GM10266 (cell line): Measurements from ENCODE around the gene HDAC6.
A peak's percentile ranks its signal among the peaks of the same experiment; 100 is the strongest.

ENCODE experiments used
- DNase-seq: peaks from one replicate; pipeline ENCODE4 v3.0.0; 2012; ENCODE audit errors: extremely low spot score
- TF ChIP-seq, protein P1 (sequence below): IDR thresholded peaks from 2 replicates; pipeline ENCODE4 v1.5.1; 2012; ENCODE audit warnings: mild to moderate bottlenecking, low read depth; ENCODE audit not compliant: control insufficient read depth, insufficient read depth; ENCODE audit errors: missing control alignments

Gene HDAC6

DNA sequence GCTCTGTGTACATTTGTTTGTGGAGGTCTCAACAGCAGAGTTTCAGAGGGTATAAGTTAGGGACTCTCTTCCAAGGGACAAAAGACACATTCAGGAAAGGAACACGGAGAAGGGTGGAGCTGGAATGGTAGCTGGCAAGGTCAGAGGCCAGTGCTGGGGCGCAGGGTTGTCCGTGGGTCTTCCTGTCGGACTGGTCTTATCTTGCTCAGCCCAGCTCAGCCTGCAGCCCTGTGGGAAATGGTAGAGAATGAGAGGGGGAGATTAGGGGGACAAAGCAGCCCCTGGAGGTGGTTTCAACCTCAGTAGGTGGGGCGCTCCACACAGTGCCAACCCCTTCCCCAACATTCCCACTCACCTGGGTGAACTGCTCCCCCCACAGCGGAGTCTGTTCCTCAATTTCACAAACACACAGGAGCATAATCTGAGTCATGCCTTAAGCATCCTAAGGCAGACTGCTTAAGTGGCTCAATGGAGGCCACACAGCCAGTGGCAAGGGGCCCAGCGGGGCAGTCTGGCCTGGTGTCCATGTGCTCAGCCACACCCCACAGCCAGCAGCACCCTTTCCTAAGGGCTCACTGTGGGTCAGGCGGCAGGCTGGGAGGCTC, 6.9 kb upstream of the HDAC6 start:
- TF ChIP-seq, protein P1, sequence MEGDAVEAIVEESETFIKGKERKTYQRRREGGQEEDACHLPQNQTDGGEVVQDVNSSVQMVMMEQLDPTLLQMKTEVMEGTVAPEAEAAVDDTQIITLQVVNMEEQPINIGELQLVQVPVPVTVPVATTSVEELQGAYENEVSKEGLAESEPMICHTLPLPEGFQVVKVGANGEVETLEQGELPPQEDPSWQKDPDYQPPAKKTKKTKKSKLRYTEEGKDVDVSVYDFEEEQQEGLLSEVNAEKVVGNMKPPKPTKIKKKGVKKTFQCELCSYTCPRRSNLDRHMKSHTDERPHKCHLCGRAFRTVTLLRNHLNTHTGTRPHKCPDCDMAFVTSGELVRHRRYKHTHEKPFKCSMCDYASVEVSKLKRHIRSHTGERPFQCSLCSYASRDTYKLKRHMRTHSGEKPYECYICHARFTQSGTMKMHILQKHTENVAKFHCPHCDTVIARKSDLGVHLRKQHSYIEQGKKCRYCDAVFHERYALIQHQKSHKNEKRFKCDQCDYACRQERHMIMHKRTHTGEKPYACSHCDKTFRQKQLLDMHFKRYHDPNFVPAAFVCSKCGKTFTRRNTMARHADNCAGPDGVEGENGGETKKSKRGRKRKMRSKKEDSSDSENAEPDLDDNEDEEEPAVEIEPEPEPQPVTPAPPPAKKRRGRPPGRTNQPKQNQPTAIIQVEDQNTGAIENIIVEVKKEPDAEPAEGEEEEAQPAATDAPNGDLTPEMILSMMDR, result no peak
- DNase-seq, result no peak

DNA sequence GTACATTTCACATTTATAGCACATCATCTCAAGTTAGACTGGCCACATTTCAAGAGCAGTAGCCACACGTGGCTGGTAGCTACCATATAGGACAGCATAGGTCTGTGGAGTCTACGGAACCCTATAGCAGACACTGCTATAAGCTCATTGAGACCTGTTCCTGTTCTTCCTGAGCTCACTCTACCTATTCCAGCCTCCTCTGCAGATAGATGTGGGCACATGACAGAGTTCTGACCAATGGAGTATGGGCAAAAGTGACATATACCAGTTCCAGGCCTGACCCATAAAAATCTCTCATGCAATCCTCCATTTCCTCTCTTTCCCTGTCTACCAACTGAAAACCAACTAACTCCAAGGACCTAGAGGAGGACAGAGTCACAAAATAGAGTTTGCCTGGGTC, 3.5 kb upstream of the HDAC6 start:
- TF ChIP-seq, protein P1, result no peak
- DNase-seq, result no peak

DNA sequence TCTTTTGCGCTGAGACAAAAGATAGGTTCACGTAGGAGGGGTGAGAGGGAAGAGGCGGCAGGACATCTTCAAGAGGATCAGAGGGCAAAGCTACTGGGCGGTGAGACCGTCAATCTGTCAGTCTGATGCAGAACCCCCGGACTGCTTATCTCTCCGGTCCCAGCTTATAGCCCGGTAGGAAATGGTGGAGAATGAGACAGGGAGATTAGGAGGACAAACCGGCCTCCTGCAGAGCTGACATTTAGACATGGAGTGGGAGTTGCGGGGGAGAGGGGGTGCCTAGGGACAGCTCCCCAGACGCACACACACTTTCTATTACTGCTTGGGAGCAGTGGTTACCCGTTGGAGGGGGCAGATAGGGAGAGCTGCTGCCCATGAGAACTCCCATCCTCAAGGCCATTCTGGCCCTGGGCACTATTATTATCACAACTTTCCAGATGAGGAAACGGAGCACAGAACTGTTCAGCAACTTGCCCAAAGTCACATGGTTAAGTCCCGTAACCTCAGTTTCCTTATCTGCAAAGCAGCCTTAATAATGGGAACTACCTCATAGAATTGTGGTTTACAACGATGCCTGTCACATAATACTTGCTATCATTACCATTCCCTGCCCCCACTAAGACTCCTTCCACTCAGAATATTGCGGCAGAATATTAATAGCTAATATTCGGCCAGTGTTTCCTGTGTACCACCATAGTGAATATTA, 1.1 kb upstream of the HDAC6 start:
- no peak for DNase-seq

DNA sequence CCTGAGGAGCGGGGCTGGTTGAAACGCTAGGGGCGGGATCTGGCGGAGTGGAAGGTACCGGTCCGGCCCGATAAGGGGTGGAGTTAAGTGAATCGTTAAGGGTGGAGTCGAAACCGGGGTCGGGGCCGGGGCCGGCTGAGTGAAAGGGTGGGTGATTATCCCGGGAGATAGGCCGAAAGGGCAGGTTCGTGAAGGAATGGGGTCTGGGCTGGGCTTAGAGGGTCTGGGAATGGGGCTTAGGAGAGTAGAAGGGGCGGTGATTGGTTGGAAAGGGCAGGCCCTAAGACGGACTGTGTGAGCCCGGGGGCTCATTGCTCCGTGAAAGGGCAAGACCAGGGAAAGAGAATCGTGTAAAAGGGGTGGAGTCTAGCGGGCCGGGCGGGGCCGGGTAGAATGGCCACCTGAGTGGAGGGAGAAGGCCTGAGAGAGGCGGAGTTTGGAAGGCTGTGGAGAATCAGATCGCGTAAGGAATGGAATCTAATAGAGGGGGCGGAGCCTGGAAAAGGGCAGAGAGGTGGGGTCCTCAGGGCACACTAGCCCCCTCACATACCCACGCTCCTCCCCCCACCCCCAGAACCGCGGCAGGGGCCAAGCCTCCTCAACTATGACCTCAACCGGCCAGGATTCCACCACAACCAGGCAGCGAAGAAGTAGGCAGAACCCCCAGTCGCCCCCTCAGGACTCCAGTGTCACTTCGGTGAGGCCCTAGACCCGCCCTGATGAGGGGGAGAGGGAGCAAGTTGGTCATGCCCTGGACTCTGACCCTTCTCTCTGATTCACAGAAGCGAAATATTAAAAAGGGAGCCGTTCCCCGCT, 430 bp downstream of the HDAC6 start:
- DNase-seq, result peak; percentile 59
- TF ChIP-seq, protein P1, result no peak

More for the DNA sequence above, 1.1 kb upstream of the HDAC6 start:
- TF ChIP-seq, protein P1, result no peak

DNA sequence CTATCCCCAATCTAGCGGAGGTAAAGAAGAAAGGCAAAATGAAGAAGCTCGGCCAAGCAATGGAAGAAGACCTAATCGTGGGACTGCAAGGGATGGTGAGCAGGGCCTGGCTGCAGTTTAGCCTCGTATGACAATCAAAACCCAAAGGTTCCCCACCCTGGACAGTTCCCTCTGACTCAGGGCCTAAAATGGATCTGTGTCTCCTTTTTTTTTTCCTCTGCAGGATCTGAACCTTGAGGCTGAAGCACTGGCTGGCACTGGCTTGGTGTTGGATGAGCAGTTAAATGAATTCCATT, 986 bp downstream of the HDAC6 start:
- TF ChIP-seq, protein P1, result no peak
- DNase-seq, result no peak

DNA sequence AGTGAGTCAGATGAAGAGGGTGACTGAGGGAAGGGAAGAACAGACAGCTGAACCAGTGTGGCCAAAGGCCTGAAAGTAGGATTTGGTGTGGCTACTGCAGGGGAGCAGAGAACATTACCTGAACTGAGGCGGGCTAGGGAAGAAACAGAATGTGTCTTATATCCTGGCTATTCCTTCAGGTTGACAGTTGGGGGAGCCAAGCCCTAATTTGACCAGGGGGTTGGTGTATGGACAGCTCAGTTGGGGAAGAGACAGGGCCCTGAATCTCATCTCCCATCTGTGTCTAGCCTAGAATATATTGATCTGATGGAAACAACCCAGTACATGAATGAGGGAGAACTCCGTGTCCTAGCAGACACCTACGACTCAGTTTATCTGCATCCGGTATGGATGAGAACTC, 4.2 kb downstream of the HDAC6 start:
- TF ChIP-seq, protein P1, result no peak

DNA sequence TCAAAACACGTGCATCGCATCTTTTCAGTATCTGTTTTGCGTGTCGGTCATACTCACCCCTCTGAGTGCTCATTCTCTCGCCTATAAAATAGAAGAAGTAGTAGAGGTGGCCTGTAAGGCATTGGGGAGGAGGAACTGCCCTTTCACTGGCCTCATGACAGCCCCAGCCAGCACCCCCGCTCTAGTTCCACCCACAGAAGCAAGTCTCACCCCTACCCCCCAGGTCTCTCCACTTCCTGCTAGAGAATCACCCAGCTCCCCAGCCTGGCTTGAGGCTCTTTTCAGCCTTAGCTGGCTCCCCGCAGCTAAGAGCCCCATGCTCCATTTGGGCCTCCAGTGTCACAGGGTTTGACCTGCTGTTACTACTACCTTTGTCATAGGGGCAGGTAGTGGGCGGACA, 11.8 kb downstream of the HDAC6 start:
- TF ChIP-seq, protein P1, result no peak
- DNase-seq, result no peak

More for the DNA sequence above, 4.2 kb downstream of the HDAC6 start:
- DNase-seq, result no peak
